B cell (primary cell): ENCODE results near the gene BRPF3. TPM values are rescaled to one million over a fixed set of nuclear protein-coding genes. Genes with fewer than 3 reads are reported as not detected.

Experiments used
- ATAC-seq: fragments of 200-7000 bp; cut with Tn5 transposase; one replicate; pipeline ENCODE4 v1.10.0; 2021; ENCODE audit warnings: low read depth, mild to moderate bottlenecking, moderate number of reproducible peaks, moderate library complexity
- CTCF ChIA-PET: fragments of 350-600 bp; sonication (Branson Sonifier 250); formaldehyde crosslinking; loops from one replicate; lab custom pipeline; 2021; ENCODE audit warnings: antibody characterized with exemption, inconsistent platforms; lab: Charles Lee
- POLR2A ChIA-PET: fragments of 350-600 bp; sonication (Branson Sonifier 250); formaldehyde crosslinking; loops from one replicate; lab custom pipeline; 2021; ENCODE audit warnings: antibody characterized with exemption; lab: Charles Lee
- DNase-seq: peaks from one replicate; pipeline ENCODE4 v3.0.0; 2013
- H2AFZ ChIP-seq: 2 replicates; pipeline ENCODE4 v1.6.1; 2012; ENCODE audit warnings: mild to moderate bottlenecking, low read depth, low read length; ENCODE audit not compliant: insufficient read depth, poor library complexity, severe bottlenecking
- H3K27ac ChIP-seq, 2 donors: 1 replicate in 1 of 2; 2 replicates in 1 of 2; pipeline ENCODE4 v1.5.1; 2012 to 2013; ENCODE audit warnings: low read length in 2 of 2, mild to moderate bottlenecking in 2 of 2, moderate library complexity in 1 of 2
- H3K27me3 ChIP-seq, 4 experiments: fragments of 200-600 bp in 1 of 4; sonication (generic) in 1 of 4; replicated peaks in 1 of 4; 1 replicate in 2 of 4; 2 replicates in 2 of 4; pipeline versions ENCODE4 v1.6.1 to v1.7.0; 2013 to 2016; ENCODE audit warnings: low read length in 3 of 4, mild to moderate bottlenecking in 2 of 4, mixed read lengths in 1 of 4, moderate library complexity in 1 of 4; ENCODE audit not compliant: insufficient read depth in 4 of 4, control insufficient read depth in 3 of 4; ENCODE audit errors: control extremely low read depth in 1 of 4
- H3K36me3 ChIP-seq, 2 experiments: replicated peaks in 1 of 2; 1 replicate in 1 of 2; 2 replicates in 1 of 2; pipeline versions ENCODE4 v1.6.1 to v1.7.1; 2013; ENCODE audit warnings: low read length in 1 of 2; ENCODE audit not compliant: insufficient read depth in 2 of 2, control insufficient read depth in 1 of 2; ENCODE audit errors: control extremely low read depth in 1 of 2, extremely low read depth in 1 of 2
- H3K4me1 ChIP-seq, 2 donors: fragments of 200-600 bp in 1 of 2; sonication (generic) in 1 of 2; 1 replicate in 1 of 2; 2 replicates in 1 of 2; pipeline versions ENCODE4 v1.5.1 to v1.6.1; 2013 to 2017; ENCODE audit warnings: low read length in 2 of 2; ENCODE audit not compliant: control insufficient read depth in 2 of 2, insufficient read depth in 2 of 2
- H3K4me2 ChIP-seq: replicated peaks from 2 replicates; pipeline ENCODE3; 2012; ENCODE audit warnings: mild to moderate bottlenecking, low read depth, low read length; ENCODE audit not compliant: poor library complexity, severe bottlenecking
- H3K4me3 ChIP-seq, 5 experiments: fragments of 200-600 bp in 1 of 5; sonication (generic) in 1 of 5; 1 replicate in 3 of 5; 2 replicates in 2 of 5; pipeline versions ENCODE4 v1.5.1 to v1.7.0; 2011 to 2016; ENCODE audit warnings: low read length in 4 of 5, mild to moderate bottlenecking in 4 of 5, low read depth in 2 of 5, control low read depth in 1 of 5, moderate library complexity in 1 of 5; ENCODE audit not compliant: insufficient read depth in 1 of 5; ENCODE audit errors: control extremely low read depth in 1 of 5, extremely low read depth in 1 of 5
- H3K79me2 ChIP-seq: fragments of 200-600 bp; sonication (generic); one replicate; pipeline ENCODE4 v1.6.0; 2016; ENCODE audit warnings: low read length; ENCODE audit not compliant: control insufficient read depth, insufficient read depth
- H3K9ac ChIP-seq: fragments of 200-600 bp; sonication (generic); 2 replicates; pipeline ENCODE4 v1.6.1; 2017; ENCODE audit warnings: mild to moderate bottlenecking, low read length, moderate library complexity
- H3K9me3 ChIP-seq, 3 donors: one replicate each; pipeline versions ENCODE4 v1.6.1 to v1.7.1; 2013; ENCODE audit warnings: low read length in 2 of 3; ENCODE audit not compliant: control insufficient read depth in 2 of 3, insufficient read depth in 1 of 3; ENCODE audit errors: control extremely low read depth in 1 of 3
- H4K20me1 ChIP-seq: 2 replicates; pipeline ENCODE4 v1.6.0; 2012; ENCODE audit warnings: mild to moderate bottlenecking, low read length; ENCODE audit not compliant: insufficient read depth, control insufficient read depth, poor library complexity, severe bottlenecking
- H3K27ac Mint-ChIP-seq: one replicate; pipeline ENCODE4 v1.8.0; 2021; ENCODE audit warnings: mixed read lengths
- H3K27me3 Mint-ChIP-seq: one replicate; pipeline ENCODE4 v1.8.0; 2021; ENCODE audit warnings: mixed read lengths
- H3K4me1 Mint-ChIP-seq: one replicate; pipeline ENCODE4 v1.8.0; 2021; ENCODE audit warnings: mixed read lengths
- H3K4me3 Mint-ChIP-seq: one replicate; pipeline ENCODE4 v1.8.0; 2021; ENCODE audit warnings: mixed read lengths
- H3K9me3 Mint-ChIP-seq: one replicate; pipeline ENCODE4 v1.8.0; 2022; ENCODE audit warnings: mixed read lengths; ENCODE audit not compliant: insufficient read depth
- EZH2 ChIP-seq: IDR thresholded peaks from 2 replicates; pipeline ENCODE4 v1.6.1; 2012; ENCODE audit warnings: borderline replicate concordance, low read depth, mild to moderate bottlenecking, moderate library complexity, low read length; ENCODE audit not compliant: insufficient read depth, poor library complexity, severe bottlenecking
- WGBS: methylation state at CpG from one replicate; pipeline ENCODE4 v1.1.5; 2013; ENCODE audit warnings: missing lambda C conversion rate; ENCODE audit not compliant: insufficient coverage; 5-methylcytosine and 5-hydroxymethylcytosine counted together
- intact Hi-C: fragments of 100-400 bp; cut with micrococcal nuclease; formaldehyde crosslinking; loops from one replicate; pipeline ENCODE4 v1.10.0; 2022
- polyA plus RNA-seq: library from polyadenylated mRNA; depleted of rRNA; stranded (reverse); fragments of >200 nt; gene quantifications from 2 replicates; pipeline ENCODE4 v1.2.3, GENCODE V29; 2012
- total RNA-seq, 2 donors: library from RNA; stranded (reverse); fragments of 120-200 nt in 1 of 2; gene quantifications; 1 replicate in 1 of 2; 2 replicates in 1 of 2; pipeline versions ENCODE4 v1.2.3 to v1.2.4, GENCODE V29; 2013 to 2022
- TF ChIP-seq, protein P1 (sequence below): fragments of 200-600 bp; IDR thresholded peaks from one replicate; pipeline ENCODE4 v1.8.0; 2022; ENCODE audit warnings: antibody characterized with exemption, mild to moderate bottlenecking

Gene BRPF3
- total and polyA plus RNA-seq, 2 donors (not counting 1 experiment from before 2014, with no cell fraction given), result 17.1 to 29.4 TPM

DNA sequence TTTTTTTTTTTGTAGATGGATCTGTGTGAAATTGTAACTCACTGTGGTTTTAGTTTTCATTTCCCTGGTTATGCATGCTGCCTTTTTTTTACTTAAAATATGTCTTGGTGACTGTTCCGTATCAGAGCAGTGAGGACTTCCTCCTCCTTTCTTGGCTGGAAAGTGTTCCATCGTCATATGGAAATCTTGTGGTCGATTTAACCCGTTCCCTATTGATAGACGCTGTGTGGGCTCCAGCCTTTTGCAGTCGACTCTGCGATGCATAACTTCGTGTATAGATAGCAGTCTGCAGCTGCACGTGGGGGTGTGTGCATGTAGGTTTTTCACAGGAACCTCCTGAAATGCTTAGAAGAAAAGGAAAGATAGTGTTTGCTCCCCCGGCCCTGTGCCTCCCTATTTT lies 45.2 kb downstream of the BRPF3 start:
- H3K4me3 Mint-ChIP-seq, result peak overlapping the region; percentile 52
- peak overlapping the region; percentile 9 for H3K9ac ChIP-seq
- H2AFZ ChIP-seq, result no peak overlapping the region

DNA sequence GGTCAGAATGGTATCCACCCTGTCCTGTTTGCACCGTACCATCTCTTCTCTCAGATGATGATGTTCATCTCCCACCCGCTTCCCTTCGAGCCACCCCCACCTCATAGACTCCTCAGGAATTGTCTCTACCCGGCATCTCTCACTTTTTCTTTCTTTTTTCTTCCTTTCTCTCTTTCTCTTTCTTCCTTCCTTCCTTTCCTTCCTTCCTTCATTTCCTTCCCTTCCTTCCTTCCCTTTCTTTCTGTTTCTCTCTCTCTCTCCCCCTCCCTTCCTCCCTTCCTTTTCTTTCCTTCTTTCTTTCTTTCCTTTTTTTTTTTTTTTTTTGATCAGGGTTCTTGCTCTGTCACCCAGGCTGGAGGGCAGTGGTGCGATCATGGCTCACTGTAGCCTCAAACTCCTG lies 45.6 kb downstream of the BRPF3 start:
- POLR2A ChIA-PET, result no interaction called here
- peak overlapping the region; percentile 26 for H3K4me2 ChIP-seq
- intact Hi-C loops, result no loop called here

More for the DNA sequence above, 45.2 kb downstream of the BRPF3 start:
- no peak overlapping the region for H3K4me3 ChIP-seq
- H3K9me3 ChIP-seq, result peaks cover 0 to 4% (median 0%) of the 10 kb centered on the region in 3 donors
- WGBS, result 0% methylated on average over 6 of the region's 10 CpGs
- H3K4me1 ChIP-seq, result peaks cover 7 to 20% of the 10 kb centered on the region in 2 donors
- ChIA-PET CTCF (no interaction called here), POLR2A (no interaction called here)
- Mint-ChIP-seq H3K27ac (peak overlapping the region; percentile 62), H3K9me3 (peaks cover 2% of the 10 kb centered on the region), H3K4me1 (peaks cover 19% of the 10 kb centered on the region), H3K27me3 (peaks cover 3% of the 10 kb centered on the region)
- H3K27ac ChIP-seq, result no peak overlapping the region
- ATAC-seq (peak; percentile 56), DNase-seq (peak; percentile 70)
- intact Hi-C loops, result no loop called here
- H4K20me1 ChIP-seq, result no peaks in the 10 kb centered on the region
- no peaks in the 10 kb centered on the region for H3K79me2 ChIP-seq
- H3K4me2 ChIP-seq, result peak overlapping the region; percentile 26
- H3K27me3 ChIP-seq, result no peaks in the 10 kb centered on the region
- TF ChIP-seq EZH2, result no peak
- TF ChIP-seq, protein P1, sequence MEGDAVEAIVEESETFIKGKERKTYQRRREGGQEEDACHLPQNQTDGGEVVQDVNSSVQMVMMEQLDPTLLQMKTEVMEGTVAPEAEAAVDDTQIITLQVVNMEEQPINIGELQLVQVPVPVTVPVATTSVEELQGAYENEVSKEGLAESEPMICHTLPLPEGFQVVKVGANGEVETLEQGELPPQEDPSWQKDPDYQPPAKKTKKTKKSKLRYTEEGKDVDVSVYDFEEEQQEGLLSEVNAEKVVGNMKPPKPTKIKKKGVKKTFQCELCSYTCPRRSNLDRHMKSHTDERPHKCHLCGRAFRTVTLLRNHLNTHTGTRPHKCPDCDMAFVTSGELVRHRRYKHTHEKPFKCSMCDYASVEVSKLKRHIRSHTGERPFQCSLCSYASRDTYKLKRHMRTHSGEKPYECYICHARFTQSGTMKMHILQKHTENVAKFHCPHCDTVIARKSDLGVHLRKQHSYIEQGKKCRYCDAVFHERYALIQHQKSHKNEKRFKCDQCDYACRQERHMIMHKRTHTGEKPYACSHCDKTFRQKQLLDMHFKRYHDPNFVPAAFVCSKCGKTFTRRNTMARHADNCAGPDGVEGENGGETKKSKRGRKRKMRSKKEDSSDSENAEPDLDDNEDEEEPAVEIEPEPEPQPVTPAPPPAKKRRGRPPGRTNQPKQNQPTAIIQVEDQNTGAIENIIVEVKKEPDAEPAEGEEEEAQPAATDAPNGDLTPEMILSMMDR, result no peak
- H3K36me3 ChIP-seq, result no peaks in the 10 kb centered on the region

More for the DNA sequence above, 45.6 kb downstream of the BRPF3 start:
- DNase-seq, result no peak
- no peak overlapping the region for H3K27ac Mint-ChIP-seq
- peaks cover 2% of the 10 kb centered on the region for H3K9me3 Mint-ChIP-seq
- H3K27me3 Mint-ChIP-seq, result peaks cover 3% of the 10 kb centered on the region
- H3K4me3 Mint-ChIP-seq, result peak overlapping the region; percentile 52
- H2AFZ ChIP-seq, result no peak overlapping the region
- H3K9me3 ChIP-seq, result peaks cover 0 to 4% (median 0%) of the 10 kb centered on the region in 3 donors
- H3K36me3 ChIP-seq, result no peaks in the 10 kb centered on the region
- no peak overlapping the region for H3K4me3 ChIP-seq
- H4K20me1 ChIP-seq, result no peaks in the 10 kb centered on the region
- H3K4me1 ChIP-seq, result peaks cover 7 to 20% of the 10 kb centered on the region in 2 donors
- no peaks in the 10 kb centered on the region for H3K27me3 ChIP-seq
- peaks cover 19% of the 10 kb centered on the region for H3K4me1 Mint-ChIP-seq
- no peak overlapping the region for H3K27ac ChIP-seq
- H3K79me2 ChIP-seq, result no peaks in the 10 kb centered on the region
- 76% methylated on average over 5 of the region's 5 CpGs for WGBS
- ATAC-seq, result no peak
- H3K9ac ChIP-seq, result peak overlapping the region; percentile 9
- CTCF ChIA-PET, result no interaction called here
- TF ChIP-seq EZH2, result no peak
- TF ChIP-seq, protein P1, result peak; percentile 8
